ENCODE data around the gene XRCC1. TPM values are rescaled to one million over a fixed set of nuclear protein-coding genes. Genes with fewer than 3 reads are reported as not detected.

Gene XRCC1
- total RNA-seq, 4 donors from 2014 or later, result 18.6 to 30.6 (median 25.7) TPM

GRCh38 chr19:43610493-43610892 lies 35.2 kb upstream of the XRCC1 start:
- H3K4me3 ChIP-seq, result no peak overlapping the region
- peaks cover 0 to 14% (median 0%) of the 10 kb centered on the region in 4 donors for H3K4me1 ChIP-seq
- DNase-seq (ENCODE audit: low spot score in 2 of 2), result no peak
- peak overlapping the region in 2 of 4 donors; percentile 39 to 50 for H3K27ac ChIP-seq
- no peak for TF ChIP-seq CTCF (IDR thresholded peaks at IDR 0.05)
- TF ChIP-seq EP300 (IDR thresholded peaks at IDR 0.05), result no peak
- no peak for TF ChIP-seq POLR2A (IDR thresholded peaks at IDR 0.05)
- peaks cover 0 to 54% (median 0%) of the 10 kb centered on the region in 3 donors for H3K36me3 ChIP-seq
- no peaks in the 10 kb centered on the region for H3K9me3 ChIP-seq
- H3K27me3 ChIP-seq, result no peaks in the 10 kb centered on the region
- 35 to 51% methylated on average over 3 of the region's 3 CpGs for WGBS, 2 donors

GRCh38 chr19:43609872-43610271 lies 34.5 kb upstream of the XRCC1 start:
- Histone ChIP-seq H3K9me3 (no peaks in the 10 kb centered on the region), H3K4me3 (no peak overlapping the region), H3K4me1 (peaks cover 0 to 14% (median 0%) of the 10 kb centered on the region in 4 donors), H3K27ac (peak overlapping the region in 1 of 4 donors; percentile 39), H3K27me3 (no peaks in the 10 kb centered on the region), H3K36me3 (peaks cover 0 to 58% (median 0%) of the 10 kb centered on the region in 3 donors)
- DNase-seq (ENCODE audit: low spot score in 2 of 2), result no peak
- WGBS, 2 donors, result 75 to 85% methylated on average over 7 of the region's 7 CpGs
- TF ChIP-seq POLR2A (IDR thresholded peaks at IDR 0.05) (no peak), EP300 (IDR thresholded peaks at IDR 0.05) (no peak), CTCF (IDR thresholded peaks at IDR 0.05) (no peak)

- 68 to 79% methylated on average over 26 to 28 of the region's 28 CpGs for WGBS, 2 donors
- Histone ChIP-seq H3K27ac (no peak overlapping the region), H3K4me1 (peaks cover 0 to 10% (median 0%) of the 10 kb centered on the region in 4 donors), H3K27me3 (no peaks in the 10 kb centered on the region), H3K4me3 (no peak overlapping the region), H3K36me3 (peaks cover 0 to 46% (median 0%) of the 10 kb centered on the region in 3 donors), H3K9me3 (no peaks in the 10 kb centered on the region)
- DNase-seq (ENCODE audit: low spot score in 2 of 2), result no peak
- TF ChIP-seq EP300 (IDR thresholded peaks at IDR 0.05) (no peak), POLR2A (IDR thresholded peaks at IDR 0.05) (no peak), CTCF (IDR thresholded peaks at IDR 0.05) (no peak)
These were observed 32.2 kb upstream of the XRCC1 start for GRCh38 chr19:43607238-43608205.

- Histone ChIP-seq H3K9me3 (no peaks in the 10 kb centered on the region), H3K36me3 (peaks cover 0 to 46% (median 0%) of the 10 kb centered on the region in 3 donors), H3K4me3 (no peak overlapping the region), H3K27me3 (no peaks in the 10 kb centered on the region), H3K27ac (no peak overlapping the region), H3K4me1 (peaks cover 0 to 10% (median 0%) of the 10 kb centered on the region in 4 donors)
- TF ChIP-seq EP300 (IDR thresholded peaks at IDR 0.05), result no peak
- no peak for TF ChIP-seq CTCF (IDR thresholded peaks at IDR 0.05)
- TF ChIP-seq POLR2A (IDR thresholded peaks at IDR 0.05), result no peak
- WGBS, 2 donors, result 88 to 92% methylated on average over 7 of the region's 7 CpGs
- DNase-seq (ENCODE audit: low spot score in 2 of 2), result no peak
These were observed 31.4 kb upstream of the XRCC1 start for GRCh38 chr19:43606569-43607229.
